Duodenal mucosa (tissue), 2 donors: ENCODE data around the gene ATG4B.

Source experiments
- H3K27ac ChIP-seq: one replicate; pipeline ENCODE4 v1.7.0; 2013; ENCODE audit warnings: low read depth, low read length
- H3K27me3 ChIP-seq, 2 donors: one replicate each; pipeline ENCODE4 v1.7.0; 2013; ENCODE audit warnings: low read length in 2 of 2, control low read depth in 1 of 2; ENCODE audit not compliant: insufficient read depth in 2 of 2, control insufficient read depth in 1 of 2
- H3K36me3 ChIP-seq, 2 donors: one replicate each; pipeline ENCODE4 v1.7.0; 2013; ENCODE audit warnings: low read length in 2 of 2, control low read depth in 1 of 2; ENCODE audit not compliant: insufficient read depth in 2 of 2, control insufficient read depth in 1 of 2
- H3K4me1 ChIP-seq, 2 donors: one replicate each; pipeline ENCODE4 v1.7.0; 2013; ENCODE audit warnings: low read length in 2 of 2, control low read depth in 1 of 2; ENCODE audit not compliant: insufficient read depth in 2 of 2, control insufficient read depth in 1 of 2
- H3K4me3 ChIP-seq, 2 donors: one replicate each; pipeline ENCODE4 v1.7.0; 2013; ENCODE audit warnings: low read length in 2 of 2, low read depth in 1 of 2
- H3K9ac ChIP-seq, 2 donors: one replicate each; pipeline ENCODE4 v1.7.0; 2013; ENCODE audit warnings: low read length in 2 of 2, low read depth in 1 of 2
- H3K9me3 ChIP-seq, 2 donors: one replicate each; pipeline ENCODE4 v1.7.0; 2013; ENCODE audit warnings: low read length in 2 of 2, control low read depth in 1 of 2; ENCODE audit not compliant: control insufficient read depth in 1 of 2

The ATG4B gene

DNA sequence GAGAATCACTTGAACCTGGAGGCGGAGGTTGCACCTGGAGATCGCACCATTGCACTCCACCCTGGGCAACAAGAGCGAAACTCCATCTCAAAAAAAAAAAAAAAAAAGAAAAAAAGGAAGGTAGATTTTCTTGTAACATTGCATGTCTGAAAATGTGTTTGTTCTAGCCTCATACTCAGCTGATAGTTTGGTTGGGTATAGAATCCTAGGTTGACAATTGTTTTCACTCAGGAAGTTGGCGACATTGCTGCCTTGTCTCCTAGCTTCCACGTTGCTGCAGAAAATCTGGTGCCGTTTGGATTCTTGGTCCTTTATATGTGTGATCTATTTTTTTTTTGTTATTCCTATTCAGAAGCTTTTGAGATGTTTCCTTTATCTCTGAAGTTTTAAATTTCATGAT, 69.0 kb downstream of the ATG4B start:
- H3K4me3 ChIP-seq, result no peak overlapping the region
- H3K9me3 ChIP-seq, result peaks cover 0 to 4% of the 10 kb centered on the region in 2 donors
- H3K9ac ChIP-seq, result no peak overlapping the region
- no peaks in the 10 kb centered on the region for H3K27me3 ChIP-seq
- H3K4me1 ChIP-seq, result peaks cover 6 to 8% of the 10 kb centered on the region in 2 donors
- no peak overlapping the region for H3K27ac ChIP-seq
- peaks cover 21 to 44% of the 10 kb centered on the region in 2 donors for H3K36me3 ChIP-seq

DNA sequence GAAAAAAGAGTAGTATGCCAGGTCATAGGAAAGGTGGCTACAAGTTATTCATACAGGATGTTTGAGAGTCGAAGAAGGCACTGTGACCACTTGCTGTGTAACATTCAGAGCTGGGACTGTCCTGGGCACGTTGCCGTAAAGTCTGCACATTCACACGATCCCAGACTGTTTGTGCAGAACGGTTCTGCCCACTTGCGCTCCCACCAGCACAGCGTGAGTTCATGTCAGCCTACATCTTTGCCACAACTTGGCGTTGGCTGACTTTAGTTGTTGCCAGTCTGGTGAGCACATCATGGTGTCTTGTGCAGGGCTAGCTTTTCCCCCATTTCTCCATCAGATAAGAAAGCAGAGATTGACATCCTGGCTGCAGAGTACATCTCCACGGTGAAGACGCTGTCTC, 71.4 kb downstream of the ATG4B start:
- H3K4me3 ChIP-seq, result no peak overlapping the region
- H3K36me3 ChIP-seq, result peaks cover 33 to 61% of the 10 kb centered on the region in 2 donors
- H3K9me3 ChIP-seq, result peaks cover 0 to 4% of the 10 kb centered on the region in 2 donors
- H3K9ac ChIP-seq, result no peak overlapping the region
- no peaks in the 10 kb centered on the region for H3K4me1 ChIP-seq
- H3K27ac ChIP-seq, result no peak overlapping the region
- H3K27me3 ChIP-seq, result no peaks in the 10 kb centered on the region

DNA sequence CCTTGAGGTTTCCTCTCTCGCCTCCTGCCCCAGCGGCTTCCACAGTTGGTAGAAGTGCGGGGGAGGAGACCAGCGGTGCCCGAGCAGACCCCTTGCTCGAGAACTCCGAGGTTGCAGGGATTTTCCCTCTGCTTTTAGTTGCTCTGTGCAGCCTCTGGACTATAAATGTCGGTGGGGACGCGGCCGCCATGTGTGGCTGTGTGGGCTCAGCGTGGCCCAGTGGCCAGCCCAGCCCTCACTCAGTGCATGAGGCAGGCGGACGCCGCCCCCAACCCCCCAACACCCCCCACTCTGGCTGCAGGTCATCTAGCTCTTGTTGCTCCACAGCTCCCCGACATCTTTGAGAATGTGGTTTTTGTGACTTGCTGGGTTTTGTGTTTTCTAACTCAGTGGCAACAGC, 81.6 kb downstream of the ATG4B start:
- Histone ChIP-seq H3K27ac (no peak overlapping the region), H3K4me1 (no peaks in the 10 kb centered on the region), H3K9me3 (peaks cover 10 to 13% of the 10 kb centered on the region in 2 donors), H3K27me3 (no peaks in the 10 kb centered on the region), H3K4me3 (no peak overlapping the region), H3K36me3 (peaks cover 38 to 70% of the 10 kb centered on the region in 2 donors), H3K9ac (no peak overlapping the region)

DNA sequence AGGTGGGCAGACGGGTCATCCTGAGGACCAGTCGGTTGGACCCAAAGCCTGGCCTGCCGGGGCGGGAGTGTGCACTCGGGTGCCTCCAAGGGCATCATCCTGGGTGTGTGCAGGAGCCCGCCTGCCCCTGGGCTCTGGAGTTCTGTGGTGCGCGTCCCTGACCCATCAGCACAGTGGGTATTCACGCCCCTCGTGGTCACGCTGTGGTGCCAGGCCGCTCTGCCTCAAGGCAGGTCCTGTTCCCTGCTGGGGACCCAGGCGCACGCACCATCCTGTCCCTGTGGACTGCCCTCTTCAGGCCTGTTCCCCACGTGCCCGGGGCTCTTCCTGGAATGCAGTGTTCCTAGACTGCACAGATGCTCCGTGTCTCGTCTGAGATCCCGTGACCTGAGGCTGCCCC, 82.6 kb downstream of the ATG4B start:
- Histone ChIP-seq H3K9me3 (peaks cover 10 to 13% of the 10 kb centered on the region in 2 donors), H3K4me1 (no peaks in the 10 kb centered on the region), H3K36me3 (peaks cover 38 to 71% of the 10 kb centered on the region in 2 donors), H3K27me3 (no peaks in the 10 kb centered on the region), H3K27ac (no peak overlapping the region), H3K9ac (no peak overlapping the region), H3K4me3 (no peak overlapping the region)

DNA sequence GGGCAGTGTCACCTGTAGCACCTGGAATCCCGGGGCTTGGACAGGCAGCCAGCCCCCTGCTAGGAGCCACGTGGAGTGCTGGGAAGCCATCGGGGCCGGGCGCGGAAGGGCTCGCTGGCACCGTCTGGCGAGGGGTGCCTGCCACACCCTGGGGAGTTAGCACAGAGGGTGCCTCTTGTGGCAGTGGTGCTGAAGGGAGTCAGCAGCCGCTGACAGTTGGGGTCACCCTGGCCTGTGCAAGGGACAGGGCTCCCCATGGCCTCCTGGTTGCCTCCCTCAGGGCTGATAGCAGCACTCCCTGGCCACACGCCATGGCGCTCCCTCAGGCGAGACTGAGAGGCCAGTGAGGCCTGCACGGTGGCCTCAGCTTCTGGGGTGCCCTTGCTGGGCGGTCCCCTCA, 83.1 kb downstream of the ATG4B start:
- no peak overlapping the region for H3K9ac ChIP-seq
- H3K4me1 ChIP-seq, result no peaks in the 10 kb centered on the region
- peaks cover 10 to 13% of the 10 kb centered on the region in 2 donors for H3K9me3 ChIP-seq
- H3K27me3 ChIP-seq, result no peaks in the 10 kb centered on the region
- peaks cover 38 to 71% of the 10 kb centered on the region in 2 donors for H3K36me3 ChIP-seq
- no peak overlapping the region for H3K4me3 ChIP-seq
- H3K27ac ChIP-seq, result no peak overlapping the region

DNA sequence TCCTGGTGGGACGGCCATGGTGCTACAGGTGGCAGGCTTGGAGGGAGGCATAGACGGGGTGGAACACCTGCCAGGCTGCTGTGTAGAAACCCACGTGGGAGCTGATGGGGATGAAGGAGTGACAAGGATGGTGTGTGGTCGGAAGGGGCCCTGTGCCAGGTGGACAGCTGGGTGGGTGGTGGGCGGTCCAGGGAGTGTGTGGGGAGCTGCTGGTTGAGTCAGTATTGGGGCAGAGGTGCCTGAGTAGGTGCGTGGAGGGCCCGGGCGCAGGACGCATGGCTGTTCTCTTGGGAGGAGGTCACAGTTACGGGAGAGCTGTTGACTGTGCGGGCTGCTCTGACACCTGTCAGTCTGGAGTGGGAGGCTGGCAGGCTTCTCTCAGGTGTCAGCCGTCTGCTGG, 84.4 kb downstream of the ATG4B start:
- no peak overlapping the region for H3K9ac ChIP-seq
- H3K27me3 ChIP-seq, result no peaks in the 10 kb centered on the region
- no peak overlapping the region for H3K27ac ChIP-seq
- no peak overlapping the region for H3K4me3 ChIP-seq
- H3K4me1 ChIP-seq, result no peaks in the 10 kb centered on the region
- peaks cover 38 to 66% of the 10 kb centered on the region in 2 donors for H3K36me3 ChIP-seq
- peaks cover 10 to 13% of the 10 kb centered on the region in 2 donors for H3K9me3 ChIP-seq

DNA sequence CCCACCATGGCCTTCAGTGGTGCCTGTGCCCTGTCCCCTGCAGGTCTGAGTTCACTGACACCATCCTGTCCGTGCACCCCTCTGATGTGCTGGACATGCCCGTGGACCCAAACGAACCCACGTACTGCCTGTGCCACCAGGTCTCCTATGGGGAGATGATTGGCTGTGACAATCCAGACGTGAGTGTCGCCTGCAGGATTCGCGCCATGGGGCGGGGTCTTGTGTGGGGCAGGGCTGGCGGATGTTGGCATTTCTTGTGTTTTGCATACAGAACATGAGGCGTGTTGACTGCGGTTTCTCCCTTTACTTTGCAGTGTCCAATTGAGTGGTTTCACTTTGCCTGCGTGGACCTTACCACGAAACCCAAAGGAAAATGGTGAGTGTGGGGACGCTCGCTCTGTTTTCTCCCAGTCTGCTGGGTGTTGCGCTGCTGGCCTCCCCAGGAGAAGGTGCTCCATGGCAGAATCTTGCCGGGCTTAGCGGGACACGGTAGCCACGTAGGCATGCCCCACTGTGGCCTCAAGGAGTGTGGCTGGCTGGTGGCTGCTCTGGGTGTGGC, 85.5 kb downstream of the ATG4B start:
- H3K4me3 ChIP-seq, result no peak overlapping the region
- H3K27me3 ChIP-seq, result no peaks in the 10 kb centered on the region
- peaks cover 38 to 62% of the 10 kb centered on the region in 2 donors for H3K36me3 ChIP-seq
- H3K9ac ChIP-seq, result no peak overlapping the region
- no peaks in the 10 kb centered on the region for H3K4me1 ChIP-seq
- no peak overlapping the region for H3K27ac ChIP-seq
- H3K9me3 ChIP-seq, result peaks cover 10 to 13% of the 10 kb centered on the region in 2 donors
